HepG2 (cell line): ENCODE results near the gene PRKCE. TPM values are rescaled to one million over a fixed set of nuclear protein-coding genes. Genes with fewer than 3 reads are reported as not detected.

Source experiments
- ATAC-seq: fragments of 200-7000 bp; cut with Tn5 transposase; 3 replicates; pipeline ENCODE4 v1.9.1; 2020; ENCODE audit warnings: mild to moderate bottlenecking, moderate library complexity
- BruUV-seq: library from RNA; stranded (reverse); fragments of 400-500 nt; replicated peaks from 2 replicates; lab custom pipeline; 2021; lab: Mats Ljungman, UMichigan
- CTCF ChIA-PET: fragments of 300-600 bp; formaldehyde crosslinking; extraction: SDS; loops from one replicate; lab custom pipeline; 2021; ENCODE audit warnings: low total read pairs, inconsistent platforms, low intra/inter-chr PET ratio; lab: Yijun Ruan, JAX
- POLR2A ChIA-PET: fragments of 350-600 bp; sonication (Branson Sonifier 250); formaldehyde crosslinking; loops from one replicate; lab custom pipeline; 2020; ENCODE audit warnings: antibody characterized with exemption, inconsistent platforms; lab: Yijun Ruan, JAX
- DNase-seq: peaks from one replicate; pipeline ENCODE4 v3.0.0-alpha.2; 2015; ENCODE audit warnings: low spot score
- FAIRE-seq: peaks from 3 replicates; lab custom pipeline; 2011; peaks lifted over from hg19 to GRCh38; lab: Jason Lieb, UNC
- H2AFZ ChIP-seq: one replicate; pipeline ENCODE4 v1.6.1; 2011; ENCODE audit warnings: low read length, inconsistent platforms
- H3K27ac ChIP-seq: fragments of 300-600 bp; 3 replicates; pipeline ENCODE4 v1.8.0; 2011; ENCODE audit warnings: mixed run types, mild to moderate bottlenecking, mixed read lengths, low read length, inconsistent platforms; ENCODE audit not compliant: insufficient read depth; ENCODE audit errors: extremely low read length
- H3K27me3 ChIP-seq, 2 experiments: fragments of 200-600 bp in 1 of 2; 2 replicates in 1 of 2; 3 replicates in 1 of 2; pipeline versions ENCODE4 v1.6.0 to v1.8.0; 2011; ENCODE audit warnings: low read length in 2 of 2, mild to moderate bottlenecking in 2 of 2, moderate library complexity in 2 of 2, inconsistent platforms in 1 of 2; ENCODE audit not compliant: insufficient read depth in 2 of 2, control insufficient read depth in 1 of 2
- H3K36me3 ChIP-seq, 2 experiments: fragments of 200-600 bp in 1 of 2; replicated peaks in 1 of 2; 2 replicates in 1 of 2; 3 replicates in 1 of 2; pipeline versions ENCODE4 v1.5.1 to v1.8.0; 2011; ENCODE audit warnings: low read length in 2 of 2, inconsistent platforms in 1 of 2; ENCODE audit not compliant: insufficient read depth in 2 of 2, control insufficient read depth in 1 of 2
- H3K4me1 ChIP-seq: 2 replicates; pipeline ENCODE4 v1.5.1; 2012; ENCODE audit warnings: low read length, inconsistent platforms; ENCODE audit not compliant: insufficient read depth
- H3K4me2 ChIP-seq: 2 replicates; pipeline ENCODE4 v1.6.0; 2011; ENCODE audit warnings: low read depth, low read length, inconsistent platforms
- H3K4me3 ChIP-seq, 3 experiments: fragments of 200-600 bp in 1 of 3; sonication (generic), shearing (Covaris generic) in 1 of 3; replicated peaks in 1 of 3; 2 replicates each; pipeline ENCODE4 v1.5.1; 2011 to 2016; ENCODE audit warnings: low read length in 3 of 3, inconsistent platforms in 2 of 3, low read depth in 2 of 3, mild to moderate bottlenecking in 2 of 3, control low read depth in 1 of 3, mixed read lengths in 1 of 3; ENCODE audit not compliant: insufficient read depth in 1 of 3
- H3K79me2 ChIP-seq: one replicate; pipeline ENCODE4 v1.6.1; 2011; ENCODE audit warnings: low read length, inconsistent platforms; ENCODE audit not compliant: insufficient read depth
- H3K9ac ChIP-seq: 2 replicates; pipeline ENCODE4 v1.6.0; 2011; ENCODE audit warnings: mild to moderate bottlenecking, low read depth, low read length, inconsistent platforms; ENCODE audit not compliant: insufficient read depth
- H3K9me3 ChIP-seq: 2 replicates; pipeline ENCODE4 v1.5.1; 2012; ENCODE audit warnings: mild to moderate bottlenecking, low read length
- H4K20me1 ChIP-seq: 2 replicates; pipeline ENCODE4 v1.6.0; 2011; ENCODE audit warnings: inconsistent platforms, mild to moderate bottlenecking, low read length, moderate library complexity; ENCODE audit not compliant: insufficient read depth
- AGO2 ChIP-seq: fragments of 200-400 bp; formaldehyde crosslinking; optimal IDR thresholded peaks from 2 replicates; pipeline ENCODE3; 2017; ENCODE audit warnings: mild to moderate bottlenecking, low read depth, low read length, moderate library complexity
- ARID3A ChIP-seq: IDR thresholded peaks from 2 replicates; pipeline ENCODE4 v1.6.1; 2012; ENCODE audit warnings: low read depth, low read length, improper control_type of control experiment
- ATF5 ChIP-seq: sonication (generic); formaldehyde crosslinking; IDR thresholded peaks from 2 replicates; pipeline ENCODE4 v1.4.0; 2020; ENCODE audit warnings: mild to moderate bottlenecking, low read depth, missing genetic modification reagents
- BRF2 ChIP-seq: sonication (generic); formaldehyde crosslinking; IDR thresholded peaks from 2 replicates; pipeline ENCODE4 v1.8.1; 2022; ENCODE audit warnings: mild to moderate bottlenecking, missing genetic modification reagents
- HNF4A ChIP-seq: sonication (generic); formaldehyde crosslinking; IDR thresholded peaks from 2 replicates; pipeline ENCODE4 v1.4.0; 2020; ENCODE audit warnings: missing genetic modification reagents
- MED13 ChIP-seq: sonication (generic); formaldehyde crosslinking; IDR thresholded peaks from 2 replicates; pipeline ENCODE4 v1.5.0; 2020; ENCODE audit warnings: missing genetic modification reagents
- MLLT10 ChIP-seq: sonication (generic); formaldehyde crosslinking; IDR thresholded peaks from 2 replicates; pipeline ENCODE4 v1.4.0; 2020; ENCODE audit warnings: missing genetic modification reagents
- RBM39 ChIP-seq: fragments of 200-400 bp; formaldehyde crosslinking; IDR thresholded peaks from one replicate; pipeline ENCODE4 v1.6.1; 2018; ENCODE audit warnings: antibody characterized with exemption, mild to moderate bottlenecking, low read depth, low read length; ENCODE audit not compliant: poor library complexity, severe bottlenecking
- RFXAP ChIP-seq: sonication (generic); formaldehyde crosslinking; IDR thresholded peaks from 2 replicates; pipeline ENCODE4 v1.4.0; 2020; ENCODE audit warnings: missing genetic modification reagents, borderline replicate concordance
- ZBTB7A ChIP-seq: sonication (generic); formaldehyde crosslinking; IDR thresholded peaks from 2 replicates; pipeline ENCODE4 v1.8.0; 2022; ENCODE audit warnings: mild to moderate bottlenecking, missing genetic modification reagents
- ZFP90 ChIP-seq: sonication (generic); formaldehyde crosslinking; IDR thresholded peaks from 2 replicates; pipeline ENCODE4 v1.8.0; 2022; ENCODE audit warnings: missing genetic modification reagents, mild to moderate bottlenecking, inconsistent platforms, borderline replicate concordance
- ZNF562 ChIP-seq: sonication (generic); formaldehyde crosslinking; IDR thresholded peaks from 2 replicates; pipeline ENCODE4 v1.8.0; 2022; ENCODE audit warnings: missing genetic modification reagents, borderline replicate concordance
- ZNF615 ChIP-seq: sonication (generic); formaldehyde crosslinking; IDR thresholded peaks from 2 replicates; pipeline ENCODE4 v1.5.0; 2020; ENCODE audit warnings: mild to moderate bottlenecking, missing genetic modification reagents, borderline replicate concordance
- ZNF678 ChIP-seq: sonication (generic); formaldehyde crosslinking; IDR thresholded peaks from 2 replicates; pipeline ENCODE4 v1.4.0; 2020; ENCODE audit warnings: mild to moderate bottlenecking, missing genetic modification reagents
- WGBS: methylation state at CpG from one replicate; pipeline ENCODE4 v1.1.6; 2017; ENCODE audit warnings: low lambda C conversion rate; 5-methylcytosine and 5-hydroxymethylcytosine counted together
- in situ Hi-C: cut with HindIII; loops from 2 replicates; pipeline ENCODE4 v1.10.0; 2017; ENCODE audit warnings: low pct_unique_long_range_greater_than_20kb; ENCODE audit not compliant: extremely low pct_ligation_motif_present
- intact Hi-C: fragments of 100-400 bp; cut with micrococcal nuclease; formaldehyde crosslinking; loops from one replicate; pipeline ENCODE4 v1.10.0; 2022; ENCODE audit not compliant: unreplicated experiment
- polyA plus RNA-seq, 8 experiments: library from polyadenylated mRNA; depleted of rRNA in 3 of 8; stranded (reverse) in 7 of 8; unstranded in 1 of 8; fragments of >200 nt; fragmentation: Illumina TruSeq in 4 of 8; extraction: Trizol in 4 of 8; gene quantifications; 2 replicates each; pipeline versions ENCODE4 v1.2.1 to v1.2.3, GENCODE V29; 2011 to 2016; ENCODE audit warnings: low read depth in 4 of 8, missing spikeins in 1 of 8, mixed read lengths in 1 of 8; ENCODE audit not compliant: insufficient read depth in 1 of 8
- total RNA-seq, 5 experiments: library from RNA; depleted of rRNA; stranded (reverse); fragments of >200 nt; fragmentation: Illumina TruSeq; extraction: Trizol; gene quantifications; 2 replicates each; pipeline ENCODE4 v1.2.3, GENCODE V29; 2016; ENCODE audit warnings: low read depth in 1 of 5
- TF ChIP-seq, protein P1 (sequence below): sonication (generic); formaldehyde crosslinking; IDR thresholded peaks from 2 replicates; pipeline ENCODE4 v1.8.0; 2022; ENCODE audit warnings: mild to moderate bottlenecking, missing genetic modification reagents, moderate library complexity

Gene PRKCE
- total and polyA plus RNA-seq, 2 of the 13 experiments (the other 11 are each of a cell fraction or from before 2014, with no cell fraction given) = 1.0 to 3.9 TPM

DNA sequence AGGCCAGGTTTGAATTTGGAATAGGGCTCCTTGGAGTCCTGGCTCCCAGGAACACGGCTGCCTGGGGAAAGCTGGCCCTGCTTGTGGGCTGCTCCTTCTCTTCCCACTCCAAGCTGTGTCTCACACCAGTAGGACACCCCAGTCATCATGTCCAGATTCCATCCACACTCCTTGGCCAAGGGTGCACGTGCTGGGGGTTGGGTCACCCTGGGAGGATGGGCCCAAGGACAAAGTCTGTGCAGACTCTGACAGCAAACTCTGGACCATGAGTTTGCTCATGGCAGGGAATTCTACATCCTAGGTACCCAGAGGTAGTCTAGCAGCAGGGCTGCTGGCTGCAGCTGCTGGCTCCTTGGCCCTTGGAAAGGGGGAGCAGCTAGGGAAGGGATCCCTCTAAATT, 543.4 kb downstream of the PRKCE start:
- intact Hi-C loops (no loop called here), in situ Hi-C loops (no loop called here)
- 33% methylated on average over 2 of the region's 2 CpGs for WGBS
- FAIRE-seq (no peak), DNase-seq (no peak), ATAC-seq (no peak)
- Histone ChIP-seq H3K36me3 (no peaks in the 10 kb centered on the region), H3K27ac (no peak overlapping the region), H2AFZ (no peak overlapping the region), H3K4me1 (peaks cover 16% of the 10 kb centered on the region), H3K4me2 (no peak overlapping the region), H3K4me3 (no peak overlapping the region), H3K27me3 (peaks cover 1 to 16% of the 10 kb centered on the region in 2 experiments), H3K79me2 (no peaks in the 10 kb centered on the region), H3K9me3 (no peaks in the 10 kb centered on the region), H4K20me1 (no peaks in the 10 kb centered on the region), H3K9ac (no peak overlapping the region)
- no TSS peak for BruUV-seq
- CTCF ChIA-PET = no interaction called here
- POLR2A ChIA-PET = no interaction called here
- TF ChIP-seq ZFP90 (CRISPR knock-in tag) (no peak), HNF4A (CRISPR knock-in tag) (0 out of 2 replicates have a peak, but pooled peaks have one; percentile 20)
- TF ChIP-seq, protein P1, sequence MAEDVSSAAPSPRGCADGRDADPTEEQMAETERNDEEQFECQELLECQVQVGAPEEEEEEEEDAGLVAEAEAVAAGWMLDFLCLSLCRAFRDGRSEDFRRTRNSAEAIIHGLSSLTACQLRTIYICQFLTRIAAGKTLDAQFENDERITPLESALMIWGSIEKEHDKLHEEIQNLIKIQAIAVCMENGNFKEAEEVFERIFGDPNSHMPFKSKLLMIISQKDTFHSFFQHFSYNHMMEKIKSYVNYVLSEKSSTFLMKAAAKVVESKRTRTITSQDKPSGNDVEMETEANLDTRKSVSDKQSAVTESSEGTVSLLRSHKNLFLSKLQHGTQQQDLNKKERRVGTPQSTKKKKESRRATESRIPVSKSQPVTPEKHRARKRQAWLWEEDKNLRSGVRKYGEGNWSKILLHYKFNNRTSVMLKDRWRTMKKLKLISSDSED (CRISPR knock-in tag) = no peak

- in situ Hi-C loops = no loop called here
- H3K4me1 ChIP-seq = peaks cover 16% of the 10 kb centered on the region
- no peaks in the 10 kb centered on the region for H3K9me3 ChIP-seq
- no peak for FAIRE-seq
- H3K4me3 ChIP-seq = no peak overlapping the region
- BruUV-seq = no TSS peak
- H3K36me3 ChIP-seq = no peaks in the 10 kb centered on the region
- 52% methylated on average over 10 of the region's 10 CpGs for WGBS
- H3K79me2 ChIP-seq = no peaks in the 10 kb centered on the region
- no peak overlapping the region for H3K27ac ChIP-seq
- ChIA-PET CTCF (no interaction called here), POLR2A (no interaction called here)
- DNase-seq = no peak
- peaks cover 1 to 25% of the 10 kb centered on the region in 2 experiments for H3K27me3 ChIP-seq
- intact Hi-C loops = no loop called here
- H3K9ac ChIP-seq = no peak overlapping the region
- no peak overlapping the region for H3K4me2 ChIP-seq
- no peak overlapping the region for H2AFZ ChIP-seq
- ATAC-seq = peak; percentile 27
- H4K20me1 ChIP-seq = no peaks in the 10 kb centered on the region
- TF ChIP-seq RBM39 = no peak
- TF ChIP-seq MLLT10 (CRISPR knock-in tag) = no peak
- TF ChIP-seq ATF5 = no peak
- no peak for TF ChIP-seq ZNF615 (CRISPR knock-in tag)
- TF ChIP-seq ZNF562 (CRISPR knock-in tag) = no peak
- TF ChIP-seq AGO2 = no peak
- TF ChIP-seq BRF2 (CRISPR knock-in tag) = no peak
- no peak for TF ChIP-seq RFXAP (CRISPR knock-in tag)
- TF ChIP-seq MED13 (CRISPR knock-in tag) = no peak
- no peak for TF ChIP-seq ZBTB7A (CRISPR knock-in tag)
- no peak for TF ChIP-seq ARID3A
- TF ChIP-seq ZNF678 (CRISPR knock-in tag) = no peak
Observed at GRCh38 chr2:46195819-46196218, 544.3 kb downstream of the PRKCE start.
